ENCODE data around the gene HOOK1. TPM values are rescaled to one million over a fixed set of nuclear protein-coding genes. Genes with fewer than 3 reads are reported as not detected.
A peak's percentile ranks its signal among the peaks of the same experiment; 100 is the strongest.

The HOOK1 gene
- total RNA-seq, 4 donors from 2014 or later = 22.3 to 38.1 (median 33.7) TPM

GRCh38 chr1:59892841-59893811 is 78.4 kb downstream of the HOOK1 start:
- WGBS = 72% methylated on average over 7 of the region's 7 CpGs
- no peaks in the 10 kb centered on the region for H3K36me3 ChIP-seq
- no peak for DNase-seq (ENCODE audit: low spot score in 2 of 2)
- H3K4me3 ChIP-seq = no peak overlapping the region
- H3K4me1 ChIP-seq = no peaks in the 10 kb centered on the region
- H3K9me3 ChIP-seq = peaks cover 10% of the 10 kb centered on the region
- no peak overlapping the region for H3K27ac ChIP-seq
- TF ChIP-seq POLR2A (IDR thresholded peaks at IDR 0.05) (no peak), POLR2AphosphoS5 (IDR thresholded peaks at IDR 0.05) (no peak), CTCF (IDR thresholded peaks at IDR 0.05) (no peak), EP300 (IDR thresholded peaks at IDR 0.05) (no peak)
- no peaks in the 10 kb centered on the region for H3K27me3 ChIP-seq

- Histone ChIP-seq H3K4me3 (no peak overlapping the region), H3K9me3 (no peaks in the 10 kb centered on the region), H3K36me3 (no peaks in the 10 kb centered on the region), H3K27ac (no peak overlapping the region), H3K27me3 (peaks cover 2% of the 10 kb centered on the region), H3K4me1 (no peaks in the 10 kb centered on the region)
- no peak for DNase-seq (ENCODE audit: low spot score in 2 of 2)
- WGBS = 85% methylated on average over 2 of the region's 2 CpGs
- TF ChIP-seq EP300 (IDR thresholded peaks at IDR 0.05) (no peak), CTCF (IDR thresholded peaks at IDR 0.05) (no peak), POLR2AphosphoS5 (IDR thresholded peaks at IDR 0.05) (no peak), POLR2A (IDR thresholded peaks at IDR 0.05) (no peak)
These were observed 82.4 kb downstream of the HOOK1 start for GRCh38 chr1:59897165-59897564.

GRCh38 chr1:59898927-59899326 is 84.2 kb downstream of the HOOK1 start:
- H3K9me3 ChIP-seq = no peaks in the 10 kb centered on the region
- TF ChIP-seq POLR2AphosphoS5 (IDR thresholded peaks at IDR 0.05) = no peak
- no peak for TF ChIP-seq POLR2A (IDR thresholded peaks at IDR 0.05)
- no peak for TF ChIP-seq EP300 (IDR thresholded peaks at IDR 0.05)
- no peak for DNase-seq (ENCODE audit: low spot score in 2 of 2)
- no peak overlapping the region for H3K4me3 ChIP-seq
- no peaks in the 10 kb centered on the region for H3K36me3 ChIP-seq
- H3K27me3 ChIP-seq = peaks cover 2% of the 10 kb centered on the region
- WGBS = 58% methylated on average over 3 of the region's 3 CpGs
- no peak overlapping the region for H3K27ac ChIP-seq
- no peaks in the 10 kb centered on the region for H3K4me1 ChIP-seq

GRCh38 chr1:59900640-59901039 is 85.9 kb downstream of the HOOK1 start:
- H3K4me3 ChIP-seq = no peak overlapping the region
- 79% methylated on average over 2 of the region's 2 CpGs for WGBS
- no peak for DNase-seq (ENCODE audit: low spot score in 2 of 2)
- H3K27me3 ChIP-seq = peaks cover 2% of the 10 kb centered on the region
- no peaks in the 10 kb centered on the region for H3K9me3 ChIP-seq
- H3K27ac ChIP-seq = no peak overlapping the region
- H3K36me3 ChIP-seq = no peaks in the 10 kb centered on the region
- no peak for TF ChIP-seq EP300 (IDR thresholded peaks at IDR 0.05)
- no peaks in the 10 kb centered on the region for H3K4me1 ChIP-seq

- H3K9me3 ChIP-seq = no peaks in the 10 kb centered on the region
- no peaks in the 10 kb centered on the region for H3K36me3 ChIP-seq
- peaks cover 2% of the 10 kb centered on the region for H3K27me3 ChIP-seq
- no peak overlapping the region for H3K4me3 ChIP-seq
- no peak for TF ChIP-seq POLR2AphosphoS5 (IDR thresholded peaks at IDR 0.05)
- no peak for TF ChIP-seq CTCF (IDR thresholded peaks at IDR 0.05)
- TF ChIP-seq EP300 (IDR thresholded peaks at IDR 0.05) = no peak
- TF ChIP-seq POLR2A (IDR thresholded peaks at IDR 0.05) = no peak
- no peaks in the 10 kb centered on the region for H3K4me1 ChIP-seq
- no peak for DNase-seq (ENCODE audit: low spot score in 2 of 2)
- H3K27ac ChIP-seq = no peak overlapping the region
- WGBS = 24% methylated on average over 1 of the region's 1 CpG
These were observed 87.1 kb downstream of the HOOK1 start for GRCh38 chr1:59901770-59902388.

- Histone ChIP-seq H3K4me3 (no peak overlapping the region), H3K4me1 (no peaks in the 10 kb centered on the region), H3K36me3 (no peaks in the 10 kb centered on the region), H3K9me3 (no peaks in the 10 kb centered on the region), H3K27me3 (peaks cover 2% of the 10 kb centered on the region), H3K27ac (no peak overlapping the region)
- WGBS = 42% methylated on average over 9 of the region's 9 CpGs
- no peak for DNase-seq (ENCODE audit: low spot score in 2 of 2)
- TF ChIP-seq POLR2AphosphoS5 (IDR thresholded peaks at IDR 0.05) (no peak), POLR2A (IDR thresholded peaks at IDR 0.05) (no peak), EP300 (IDR thresholded peaks at IDR 0.05) (no peak), CTCF (IDR thresholded peaks at IDR 0.05) (peak in 1 of 2 donors; percentile 25)
These were observed 88.5 kb downstream of the HOOK1 start for GRCh38 chr1:59903141-59903754.

All from suprapubic skin (tissue), 4 donors.